ENCODE measurements around the gene FKBP2.

DNA sequence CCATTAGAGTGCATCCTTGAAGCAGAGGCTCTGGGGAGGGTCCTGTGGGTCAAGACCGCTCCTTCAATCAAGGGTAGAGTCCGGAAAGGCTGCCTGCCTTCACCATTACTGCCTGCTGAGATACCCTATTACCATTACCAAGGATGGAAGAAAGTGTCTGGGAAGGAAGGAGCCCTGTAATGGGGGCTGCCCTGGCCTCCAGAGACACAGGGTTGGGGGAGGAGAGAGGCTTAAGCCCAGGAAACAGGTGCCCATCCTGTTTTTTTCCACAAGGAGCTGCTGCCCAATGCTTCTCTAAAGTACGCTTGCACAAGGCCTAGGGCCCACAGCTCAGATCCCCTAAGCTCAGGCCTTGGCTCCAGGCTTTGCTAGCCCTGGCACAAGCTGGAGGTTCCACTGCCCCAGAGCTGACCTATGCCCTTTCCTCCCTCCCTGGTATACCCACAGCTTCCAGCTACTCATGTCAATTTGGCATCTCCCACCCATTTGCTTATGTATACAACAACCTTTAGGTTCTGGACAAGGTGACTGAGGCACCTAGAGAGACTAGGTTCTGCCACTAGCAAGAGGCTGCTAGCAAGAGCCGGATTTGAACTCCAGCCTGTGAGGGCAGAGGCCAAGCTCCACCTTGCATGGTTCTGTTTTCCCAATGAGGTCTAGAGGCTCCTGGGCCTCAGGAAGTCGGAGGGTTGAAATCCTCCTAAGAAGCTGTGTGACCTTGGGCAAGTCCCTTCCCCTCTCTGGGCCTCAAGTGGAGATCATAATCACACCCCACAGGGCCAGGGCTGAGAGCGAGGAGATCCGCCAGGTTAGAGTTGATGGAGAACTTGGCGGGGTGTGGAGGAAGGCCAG, 8.9 kb downstream of the FKBP2 start:
- peak; percentile 36; the same call in 1 of the 2 replicates for TF ChIP-seq GATA2 (IDR thresholded peaks at IDR 0.05; ENCODE audit: low read depth, low read length)
- no peak for TF ChIP-seq GATA3 (IDR thresholded peaks at IDR 0.05; ENCODE audit: low read depth, low read length)
